Uterus (tissue), 4 donors: Measurements from ENCODE around the gene CCR7. TPM values are rescaled to one million over a fixed set of nuclear protein-coding genes. Genes with fewer than 3 reads are reported as not detected.

Experiments used
- DNase-seq, 2 donors: peaks; one replicate each; pipeline ENCODE4 v3.0.0-alpha.2; 2019 to 2020
- H3K27ac ChIP-seq, 2 donors: fragments of 200-600 bp; sonication (generic); 1 replicate in 1 of 2; 2 replicates in 1 of 2; pipeline ENCODE4 v1.5.1; 2016 to 2018
- H3K27me3 ChIP-seq, 2 donors: fragments of 200-600 bp; sonication (generic); one replicate each; pipeline ENCODE4 v1.5.1; 2018 to 2019; ENCODE audit warnings: control low read depth in 1 of 2
- H3K36me3 ChIP-seq, 2 donors: fragments of 200-600 bp; sonication (generic); one replicate each; pipeline ENCODE4 v1.5.1; 2019; ENCODE audit warnings: control low read depth in 1 of 2
- H3K4me1 ChIP-seq, 2 donors: fragments of 200-600 bp; sonication (generic); one replicate each; pipeline ENCODE4 v1.5.1; 2018 to 2019; ENCODE audit warnings: control low read depth in 1 of 2
- H3K4me3 ChIP-seq, 2 donors: fragments of 200-600 bp; sonication (generic); 1 replicate in 1 of 2; 2 replicates in 1 of 2; pipeline ENCODE4 v1.5.1; 2018 to 2019; ENCODE audit warnings: mild to moderate bottlenecking in 1 of 2
- H3K9me3 ChIP-seq, 2 donors: fragments of 200-600 bp; sonication (generic); one replicate each; pipeline ENCODE4 v1.5.1; 2019; ENCODE audit warnings: control low read depth in 1 of 2
- POLR2A ChIP-seq, 2 donors: fragments of 450-650 bp; IDR thresholded peaks; one replicate each; pipeline ENCODE4 v1.6.1; 2016; ENCODE audit warnings: antibody characterized with exemption in 2 of 2, mild to moderate bottlenecking in 1 of 2, moderate library complexity in 1 of 2
- intact Hi-C: fragments of 100-400 bp; cut with DNase I; formaldehyde crosslinking; loops from one replicate; pipeline ENCODE4 v1.15.1; 2023; ENCODE audit warnings: low total_unique reads
- total RNA-seq, 4 donors: library from RNA; depleted of rRNA in 3 of 4; stranded (reverse); fragments of >200 nt in 3 of 4; gene quantifications; one replicate each; pipeline versions ENCODE4 v1.1.0 to v1.2.4, GENCODE V29; 2014 to 2023
- TF ChIP-seq, protein P1 (sequence below), 4 experiments: fragments of 200-600 bp in 2 of 4; fragments of 450-650 bp in 2 of 4; sonication (generic) in 2 of 4; IDR thresholded peaks; one replicate each; pipeline ENCODE4 v1.5.1; 2016 to 2019; ENCODE audit warnings: antibody characterized with exemption in 4 of 4, mild to moderate bottlenecking in 2 of 4, moderate library complexity in 1 of 4
- donor health status: DM: yes; HTN: yes; CAD: no.

CCR7 gene
- total RNA-seq, 4 donors from 2014 or later: 0.14 TPM; not detected in 3

- no peak overlapping the region for H3K4me3 ChIP-seq
- H3K36me3 ChIP-seq: no peaks in the 10 kb centered on the region
- no peaks in the 10 kb centered on the region for H3K9me3 ChIP-seq
- TF ChIP-seq POLR2A (IDR thresholded peaks at IDR 0.05): no peak
- TF ChIP-seq, protein P1, sequence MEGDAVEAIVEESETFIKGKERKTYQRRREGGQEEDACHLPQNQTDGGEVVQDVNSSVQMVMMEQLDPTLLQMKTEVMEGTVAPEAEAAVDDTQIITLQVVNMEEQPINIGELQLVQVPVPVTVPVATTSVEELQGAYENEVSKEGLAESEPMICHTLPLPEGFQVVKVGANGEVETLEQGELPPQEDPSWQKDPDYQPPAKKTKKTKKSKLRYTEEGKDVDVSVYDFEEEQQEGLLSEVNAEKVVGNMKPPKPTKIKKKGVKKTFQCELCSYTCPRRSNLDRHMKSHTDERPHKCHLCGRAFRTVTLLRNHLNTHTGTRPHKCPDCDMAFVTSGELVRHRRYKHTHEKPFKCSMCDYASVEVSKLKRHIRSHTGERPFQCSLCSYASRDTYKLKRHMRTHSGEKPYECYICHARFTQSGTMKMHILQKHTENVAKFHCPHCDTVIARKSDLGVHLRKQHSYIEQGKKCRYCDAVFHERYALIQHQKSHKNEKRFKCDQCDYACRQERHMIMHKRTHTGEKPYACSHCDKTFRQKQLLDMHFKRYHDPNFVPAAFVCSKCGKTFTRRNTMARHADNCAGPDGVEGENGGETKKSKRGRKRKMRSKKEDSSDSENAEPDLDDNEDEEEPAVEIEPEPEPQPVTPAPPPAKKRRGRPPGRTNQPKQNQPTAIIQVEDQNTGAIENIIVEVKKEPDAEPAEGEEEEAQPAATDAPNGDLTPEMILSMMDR (IDR thresholded peaks at IDR 0.05): no peak
- no peaks in the 10 kb centered on the region for H3K4me1 ChIP-seq
- H3K27ac ChIP-seq: no peak overlapping the region
- intact Hi-C loops: no loop called here
- no peaks in the 10 kb centered on the region for H3K27me3 ChIP-seq
- DNase-seq: no peak
These were observed 49.7 kb downstream of the CCR7 start for GRCh38 chr17:40515491-40516041.

GRCh38 chr17:40515011-40515410, 50.3 kb downstream of the CCR7 start:
- DNase-seq: no peak

DNA sequence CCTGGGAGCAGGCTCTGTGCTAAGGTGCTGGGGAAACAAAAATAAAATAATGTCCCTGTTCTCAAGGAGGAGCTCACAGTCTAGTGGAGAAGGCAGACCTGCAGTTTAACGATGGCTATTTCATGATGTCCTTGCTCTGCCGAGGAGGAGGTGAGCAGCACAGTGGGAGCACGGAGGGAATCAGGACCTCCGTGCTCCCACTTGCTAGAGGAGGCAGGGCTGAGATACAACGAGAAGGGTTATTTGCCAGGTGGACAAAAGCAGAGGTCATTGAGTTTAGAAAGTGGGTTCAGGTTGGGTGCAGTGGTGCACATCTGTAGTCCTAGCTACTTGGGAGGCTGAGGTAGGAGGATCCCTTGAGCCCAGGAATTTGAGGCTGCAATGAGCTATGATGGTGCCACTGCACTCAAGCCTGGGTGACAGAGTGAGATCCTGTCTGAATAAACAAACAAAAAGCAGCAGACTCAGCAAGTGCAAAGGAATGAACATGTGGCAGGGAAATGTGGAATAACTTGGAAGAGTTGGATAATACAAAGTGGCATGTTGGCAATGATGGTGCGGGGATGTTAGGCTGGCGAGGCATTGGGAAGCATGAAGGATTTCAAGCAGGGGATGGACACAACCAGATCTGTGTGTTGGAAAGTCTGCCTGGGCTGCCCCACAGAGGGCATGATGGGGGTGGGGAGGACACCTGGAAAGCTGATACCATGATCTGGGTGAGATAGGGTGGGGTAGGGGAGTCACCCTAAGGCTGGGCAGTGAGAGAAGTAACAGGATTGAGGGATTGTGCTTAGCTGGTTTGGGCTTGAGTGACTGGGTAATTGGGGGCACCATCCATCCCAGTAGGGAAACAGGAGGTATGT, 51.0 kb downstream of the CCR7 start:
- H3K36me3 ChIP-seq: no peaks in the 10 kb centered on the region
- no peaks in the 10 kb centered on the region for H3K9me3 ChIP-seq
- TF ChIP-seq, protein P1 (IDR thresholded peaks at IDR 0.05): no peak
- TF ChIP-seq POLR2A (IDR thresholded peaks at IDR 0.05): no peak
- H3K4me3 ChIP-seq: no peak overlapping the region
- intact Hi-C loops: no loop called here
- no peaks in the 10 kb centered on the region for H3K4me1 ChIP-seq
- H3K27ac ChIP-seq: no peak overlapping the region
- no peak for DNase-seq
- no peaks in the 10 kb centered on the region for H3K27me3 ChIP-seq

More at GRCh38 chr17:40515011-40515410, 50.3 kb downstream of the CCR7 start:
- H3K4me3 ChIP-seq: no peak overlapping the region
- H3K4me1 ChIP-seq: no peaks in the 10 kb centered on the region
- no peaks in the 10 kb centered on the region for H3K9me3 ChIP-seq
- TF ChIP-seq, protein P1 (IDR thresholded peaks at IDR 0.05): no peak
- TF ChIP-seq POLR2A (IDR thresholded peaks at IDR 0.05): no peak
- H3K27ac ChIP-seq: no peak overlapping the region
- intact Hi-C loops: no loop called here
- H3K27me3 ChIP-seq: no peaks in the 10 kb centered on the region
- H3K36me3 ChIP-seq: no peaks in the 10 kb centered on the region

DNA sequence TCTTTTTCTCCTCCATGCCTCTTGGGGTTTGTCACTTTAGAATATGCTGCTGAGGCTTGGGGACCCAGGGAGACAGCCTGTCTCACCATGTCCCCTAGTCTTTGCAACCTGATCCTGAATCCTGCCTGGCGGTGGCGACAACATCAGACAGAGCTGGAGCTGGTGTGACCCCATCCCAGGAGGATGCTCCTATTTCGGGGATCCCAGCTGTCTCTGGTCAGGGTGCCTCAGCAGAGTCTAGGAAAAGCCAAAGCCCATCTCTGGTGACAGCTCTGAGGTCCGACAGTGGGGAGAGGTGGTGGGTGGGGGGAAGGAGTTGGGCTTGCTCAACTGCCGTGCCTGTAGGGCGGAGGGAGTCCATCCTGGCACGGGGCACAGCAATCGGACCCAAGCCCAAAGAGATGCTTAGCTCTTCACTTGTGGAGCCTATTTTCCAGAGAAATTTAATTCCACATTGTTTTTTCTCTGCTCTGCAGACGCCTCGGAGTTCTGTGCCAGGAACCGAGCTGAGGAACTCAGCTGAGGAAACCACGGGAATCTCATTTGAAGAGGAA, 53.5 kb downstream of the CCR7 start:
- H3K4me3 ChIP-seq: no peak overlapping the region
- no peak overlapping the region for H3K27ac ChIP-seq
- no peak for TF ChIP-seq POLR2A (IDR thresholded peaks at IDR 0.05)
- TF ChIP-seq, protein P1 (IDR thresholded peaks at IDR 0.05): no peak
- intact Hi-C loops: no loop called here
- no peaks in the 10 kb centered on the region for H3K36me3 ChIP-seq
- no peak for DNase-seq
- no peaks in the 10 kb centered on the region for H3K9me3 ChIP-seq
- no peaks in the 10 kb centered on the region for H3K27me3 ChIP-seq
- no peaks in the 10 kb centered on the region for H3K4me1 ChIP-seq

GRCh38 chr17:40511136-40511535, 54.1 kb downstream of the CCR7 start:
- no peak for DNase-seq
- Histone ChIP-seq H3K4me3 (no peak overlapping the region), H3K27me3 (no peaks in the 10 kb centered on the region), H3K36me3 (no peaks in the 10 kb centered on the region), H3K9me3 (no peaks in the 10 kb centered on the region), H3K4me1 (no peaks in the 10 kb centered on the region), H3K27ac (no peak overlapping the region)
- TF ChIP-seq, protein P1 (IDR thresholded peaks at IDR 0.05): no peak
- TF ChIP-seq POLR2A (IDR thresholded peaks at IDR 0.05): no peak
- intact Hi-C loops: no loop called here
